GM23338 (cell line): ENCODE data around the gene ADAMTS20. TPM values are rescaled to one million over a fixed set of nuclear protein-coding genes. Genes with fewer than 3 reads are reported as not detected.
A peak's percentile ranks its signal among the peaks of the same experiment; 100 is the strongest.

Source experiments
- ATAC-seq: fragments of 200-7000 bp; cut with Tn5 transposase; 3 replicates; pipeline ENCODE4 v1.9.1; 2020
- DNase-seq: peaks from one replicate; pipeline ENCODE4 v3.0.0-alpha.2; 2015; ENCODE audit warnings: low spot score
- H2AFZ ChIP-seq: fragments of 200-600 bp; sonication (generic); 2 replicates; pipeline ENCODE4 v1.8.0; 2016; ENCODE audit warnings: antibody characterized with exemption, mild to moderate bottlenecking, moderate library complexity
- H3F3A ChIP-seq: fragments of 200-600 bp; sonication (generic); replicated peaks from 2 replicates; pipeline ENCODE4 v1.8.0; 2017; ENCODE audit warnings: antibody characterized with exemption, mixed run types, low read depth
- H3K27ac ChIP-seq: fragments of 200-600 bp; sonication (generic); 2 replicates; pipeline ENCODE4 v1.6.1; 2016; ENCODE audit warnings: low read depth
- H3K27me3 ChIP-seq: fragments of 200-600 bp; sonication (generic); 2 replicates; pipeline ENCODE4 v1.8.0; 2016; ENCODE audit warnings: mild to moderate bottlenecking, mixed run types, moderate library complexity; ENCODE audit not compliant: insufficient read depth
- H3K36me3 ChIP-seq: fragments of 200-600 bp; sonication (generic); 2 replicates; pipeline ENCODE4 v1.8.0; 2016; ENCODE audit warnings: mild to moderate bottlenecking; ENCODE audit not compliant: insufficient read depth
- H3K4me1 ChIP-seq: fragments of 200-600 bp; sonication (generic); 2 replicates; pipeline ENCODE4 v1.8.0; 2016; ENCODE audit warnings: mild to moderate bottlenecking, moderate library complexity; ENCODE audit not compliant: insufficient read depth
- H3K4me2 ChIP-seq: fragments of 200-600 bp; sonication (generic); 2 replicates; pipeline ENCODE4 v1.7.1; 2017; ENCODE audit warnings: mixed run types
- H3K4me3 ChIP-seq: fragments of 200-600 bp; sonication (generic); 2 replicates; pipeline ENCODE4 v1.6.1; 2016; ENCODE audit warnings: mixed run types
- H3K79me2 ChIP-seq: fragments of 200-600 bp; sonication (generic); replicated peaks from 2 replicates; pipeline ENCODE4 v1.8.0; 2017; ENCODE audit warnings: mild to moderate bottlenecking; ENCODE audit not compliant: insufficient read depth
- H3K9me2 ChIP-seq: fragments of 200-600 bp; sonication (generic); 2 replicates; pipeline ENCODE4 v1.8.0; 2017; ENCODE audit not compliant: insufficient read depth
- H4K20me1 ChIP-seq: fragments of 200-600 bp; sonication (generic); replicated peaks from 2 replicates; pipeline ENCODE4 v1.8.0; 2017; ENCODE audit warnings: mild to moderate bottlenecking; ENCODE audit not compliant: insufficient read depth
- H3K27ac Mint-ChIP-seq: 2 replicates; pipeline ENCODE4 v1.8.0; 2020; ENCODE audit warnings: inconsistent platforms, mild to moderate bottlenecking, moderate library complexity, mixed read lengths
- H3K27me3 Mint-ChIP-seq: 3 replicates; pipeline ENCODE4 v1.8.0; 2022; ENCODE audit warnings: low read depth, mild to moderate bottlenecking, moderate library complexity, mixed read lengths, inconsistent platforms; ENCODE audit not compliant: insufficient read depth, poor library complexity
- H3K36me3 Mint-ChIP-seq: 3 replicates; pipeline ENCODE4 v1.8.0; 2021; ENCODE audit warnings: low read depth, mild to moderate bottlenecking, inconsistent platforms, moderate library complexity, mixed read lengths
- H3K4me1 Mint-ChIP-seq: 3 replicates; pipeline ENCODE4 v1.8.0; 2020; ENCODE audit warnings: mild to moderate bottlenecking, inconsistent platforms, mixed read lengths
- H3K4me3 Mint-ChIP-seq: 3 replicates; pipeline ENCODE4 v1.8.0; 2021; ENCODE audit warnings: moderate library complexity, mild to moderate bottlenecking, inconsistent platforms, mixed read lengths
- H3K9me3 Mint-ChIP-seq: 3 replicates; pipeline ENCODE4 v1.8.0; 2020; ENCODE audit warnings: moderate library complexity, mild to moderate bottlenecking, inconsistent platforms, mixed read lengths
- CREB1 ChIP-seq: fragments of 250-450 bp; sonication (Bioruptor Pico); IDR thresholded peaks from 2 replicates; pipeline ENCODE4 v1.5.0; 2020; ENCODE audit warnings: low read depth, mild to moderate bottlenecking, moderate library complexity
- CTCF ChIP-seq, 2 experiments: fragments of 200-600 bp in 1 of 2; sonication (generic) in 1 of 2; conservative IDR thresholded peaks; 2 replicates each; pipeline versions ENCODE4 v1.5.1 to v1.6.1; 2016 to 2017; ENCODE audit warnings: antibody characterized with exemption in 2 of 2, low read depth in 2 of 2, mild to moderate bottlenecking in 2 of 2, moderate library complexity in 1 of 2
- POLR2AphosphoS5 ChIP-seq: IDR thresholded peaks from 2 replicates; pipeline ENCODE4 v1.6.1; 2016; ENCODE audit warnings: antibody characterized with exemption, low read depth
- ZNF462 ChIP-seq: fragments of 250-450 bp; sonication (Bioruptor Pico); IDR thresholded peaks from 2 replicates; pipeline ENCODE4 v1.5.0; 2020; ENCODE audit warnings: mild to moderate bottlenecking, moderate library complexity
- polyA plus RNA-seq: library from polyadenylated mRNA; unstranded; fragments of >200 nt; fragmentation: Nextera tagmentation; extraction: Ambion mirVana; gene quantifications from 2 replicates; pipeline ENCODE4 v1.2.1, GENCODE V29; 2016
- total RNA-seq: library from RNA; depleted of rRNA; stranded (reverse); fragments of >200 nt; shearing (Covaris generic); gene quantifications from 2 replicates; pipeline ENCODE4 v1.2.3, GENCODE V29; 2014

The ADAMTS20 gene
- total and polyA plus RNA-seq, 2 experiments from 2014 or later = 2.0 to 9.3 TPM

DNA sequence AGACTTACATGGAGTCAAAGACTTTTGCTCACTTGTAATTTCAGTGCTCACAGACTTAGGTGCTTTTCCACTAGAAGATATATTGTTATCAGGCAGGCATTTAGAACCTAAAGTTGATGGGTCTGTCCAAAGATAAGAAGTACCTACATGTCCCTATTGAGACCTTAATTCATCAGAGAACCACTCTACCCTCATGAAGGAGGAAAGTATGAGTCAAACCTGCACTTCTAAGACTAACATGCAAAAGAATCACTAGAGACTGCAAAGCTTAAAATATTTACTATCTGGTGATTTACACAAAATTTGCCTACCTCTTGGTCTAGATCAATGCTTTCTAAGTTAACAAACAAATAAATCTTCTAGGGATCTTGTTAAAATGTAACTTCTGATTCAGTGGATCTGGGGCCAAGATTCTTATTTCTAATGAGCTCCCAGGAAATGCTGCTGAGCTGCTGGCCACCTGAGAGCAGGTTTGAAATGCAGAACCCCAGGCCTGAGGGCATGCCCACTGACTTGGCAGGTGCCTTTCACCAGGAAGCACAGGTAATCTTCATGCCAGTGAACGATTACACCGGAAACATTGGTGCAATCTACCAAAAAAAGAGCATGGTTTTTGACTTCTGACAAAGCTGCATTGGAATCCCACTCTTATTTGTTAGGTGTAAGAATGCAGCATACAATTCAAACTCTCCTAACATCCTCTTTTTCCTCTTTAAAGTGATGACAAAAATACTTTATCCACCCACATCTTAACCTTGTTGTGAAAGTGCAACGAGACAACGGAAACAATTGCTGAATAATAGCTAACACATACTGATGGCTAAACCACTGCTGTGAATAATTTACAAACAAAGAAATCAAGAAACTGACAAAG lies 214.2 kb downstream of the ADAMTS20 start (continued):
- TF ChIP-seq ZNF462 (CRISPR knock-in tag) (no peak), POLR2AphosphoS5 (no peak)

DNA sequence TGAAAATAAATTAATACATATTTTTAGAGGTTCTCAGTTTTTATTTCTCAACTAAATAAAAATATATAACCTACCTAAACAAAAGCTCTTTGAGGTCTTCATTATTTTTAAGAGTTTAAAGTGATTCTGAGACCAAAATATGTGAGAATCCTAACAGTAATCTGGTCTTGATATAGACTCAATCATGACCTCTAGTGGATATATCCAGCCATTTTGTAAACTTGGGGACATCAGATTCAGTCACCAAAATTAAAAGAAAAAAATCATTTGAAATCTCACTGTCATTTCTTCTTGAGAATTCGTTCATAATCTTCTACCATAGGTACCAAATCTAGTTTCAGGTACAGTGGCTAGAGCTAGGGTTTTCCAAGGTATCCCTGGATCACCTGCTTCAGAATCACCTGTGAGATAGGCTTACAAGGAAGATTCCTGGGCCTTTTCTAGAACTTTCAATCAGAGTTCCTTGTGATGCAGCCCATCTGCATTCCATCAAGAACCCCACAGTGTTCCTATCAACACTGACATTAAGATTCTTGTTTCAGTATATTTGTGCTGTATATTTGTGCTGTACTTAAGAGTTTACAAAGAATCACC lies 214.9 kb downstream of the ADAMTS20 start:
- peak; percentile 57 for DNase-seq
- ATAC-seq = no peak
- no peak overlapping the region for H2AFZ ChIP-seq

More for the DNA sequence above, 214.9 kb downstream of the ADAMTS20 start:
- Mint-ChIP-seq H3K4me1 (peaks cover 16% of the 10 kb centered on the region), H3K4me3 (no peak overlapping the region), H3K27ac (no peak overlapping the region), H3K27me3 (peaks cover 2% of the 10 kb centered on the region), H3K9me3 (no peaks in the 10 kb centered on the region), H3K36me3 (no peaks in the 10 kb centered on the region)
- Histone ChIP-seq H3K9me2 (no peaks in the 10 kb centered on the region), H3F3A (no peaks in the 10 kb centered on the region), H3K79me2 (no peaks in the 10 kb centered on the region), H3K4me3 (no peak overlapping the region), H3K4me2 (no peak overlapping the region), H3K4me1 (no peaks in the 10 kb centered on the region; the same call in 1 of the 2 replicates), H3K27ac (no peak overlapping the region), H3K36me3 (no peaks in the 10 kb centered on the region), H3K27me3 (no peaks in the 10 kb centered on the region), H4K20me1 (no peaks in the 10 kb centered on the region)
- TF ChIP-seq CREB1 (CRISPR knock-in tag) (no peak), CTCF (conservative IDR thresholded peaks at IDR 0.05; ENCODE audit: low read depth in 2 of 2) (peak; percentile 47 to 78; a peak in 3 of 4 replicates)
